Osteocyte (in vitro differentiated cells): ENCODE data around the gene ELF4. TPM values are rescaled to one million over a fixed set of nuclear protein-coding genes. Genes with fewer than 3 reads are reported as not detected.

Source experiments
- DNase-seq: peaks from one replicate; pipeline ENCODE4 v3.0.0; 2021; ENCODE audit warnings: mixed read lengths; ENCODE audit not compliant: unreplicated experiment; ENCODE audit errors: extremely low spot score
- H3K27ac Mint-ChIP-seq: one replicate; pipeline ENCODE4 v1.8.0; 2021; ENCODE audit warnings: mild to moderate bottlenecking, mixed read lengths; ENCODE audit not compliant: unreplicated experiment
- H3K27me3 Mint-ChIP-seq: one replicate; pipeline ENCODE4 v1.8.0; 2021; ENCODE audit warnings: mixed read lengths; ENCODE audit not compliant: unreplicated experiment
- H3K36me3 Mint-ChIP-seq: one replicate; pipeline ENCODE4 v1.8.0; 2021; ENCODE audit warnings: mixed read lengths; ENCODE audit not compliant: unreplicated experiment
- H3K4me1 Mint-ChIP-seq: one replicate; pipeline ENCODE4 v1.8.0; 2021; ENCODE audit warnings: mixed read lengths; ENCODE audit not compliant: unreplicated experiment
- H3K4me3 Mint-ChIP-seq: one replicate; pipeline ENCODE4 v1.8.0; 2021; ENCODE audit warnings: mild to moderate bottlenecking, moderate library complexity, mixed read lengths; ENCODE audit not compliant: unreplicated experiment
- H3K9me3 Mint-ChIP-seq: one replicate; pipeline ENCODE4 v1.8.0; 2021; ENCODE audit warnings: mixed read lengths; ENCODE audit not compliant: unreplicated experiment
- total RNA-seq: library from RNA; stranded (reverse); gene quantifications from 2 replicates; pipeline ENCODE4 v1.2.1, GENCODE V29; 2021
- TF ChIP-seq, protein P1 (sequence below): fragments of 200-600 bp; sonication (generic); IDR thresholded peaks from 2 replicates; pipeline ENCODE4 v1.5.0; 2021; ENCODE audit warnings: antibody characterized with exemption, mild to moderate bottlenecking, moderate library complexity

The ELF4 gene
- total RNA-seq, 1 donor from 2014 or later = 25.2 TPM

GRCh38 chrX:130083656-130084382 is 26.5 kb downstream of the ELF4 start:
- H3K36me3 Mint-ChIP-seq = no peaks in the 10 kb centered on the region
- peak overlapping the region; percentile 50 for H3K27ac Mint-ChIP-seq
- no peak for DNase-seq
- H3K27me3 Mint-ChIP-seq = no peaks in the 10 kb centered on the region
- peaks cover 38% of the 10 kb centered on the region for H3K4me1 Mint-ChIP-seq
- TF ChIP-seq, protein P1, sequence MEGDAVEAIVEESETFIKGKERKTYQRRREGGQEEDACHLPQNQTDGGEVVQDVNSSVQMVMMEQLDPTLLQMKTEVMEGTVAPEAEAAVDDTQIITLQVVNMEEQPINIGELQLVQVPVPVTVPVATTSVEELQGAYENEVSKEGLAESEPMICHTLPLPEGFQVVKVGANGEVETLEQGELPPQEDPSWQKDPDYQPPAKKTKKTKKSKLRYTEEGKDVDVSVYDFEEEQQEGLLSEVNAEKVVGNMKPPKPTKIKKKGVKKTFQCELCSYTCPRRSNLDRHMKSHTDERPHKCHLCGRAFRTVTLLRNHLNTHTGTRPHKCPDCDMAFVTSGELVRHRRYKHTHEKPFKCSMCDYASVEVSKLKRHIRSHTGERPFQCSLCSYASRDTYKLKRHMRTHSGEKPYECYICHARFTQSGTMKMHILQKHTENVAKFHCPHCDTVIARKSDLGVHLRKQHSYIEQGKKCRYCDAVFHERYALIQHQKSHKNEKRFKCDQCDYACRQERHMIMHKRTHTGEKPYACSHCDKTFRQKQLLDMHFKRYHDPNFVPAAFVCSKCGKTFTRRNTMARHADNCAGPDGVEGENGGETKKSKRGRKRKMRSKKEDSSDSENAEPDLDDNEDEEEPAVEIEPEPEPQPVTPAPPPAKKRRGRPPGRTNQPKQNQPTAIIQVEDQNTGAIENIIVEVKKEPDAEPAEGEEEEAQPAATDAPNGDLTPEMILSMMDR = no peak
- H3K9me3 Mint-ChIP-seq = no peaks in the 10 kb centered on the region
- H3K4me3 Mint-ChIP-seq = no peak overlapping the region

GRCh38 chrX:130083107-130083490 is 27.2 kb downstream of the ELF4 start:
- no peak for DNase-seq
- Mint-ChIP-seq H3K27me3 (no peaks in the 10 kb centered on the region), H3K27ac (peak overlapping the region; percentile 50), H3K4me1 (peaks cover 38% of the 10 kb centered on the region), H3K9me3 (no peaks in the 10 kb centered on the region), H3K36me3 (no peaks in the 10 kb centered on the region), H3K4me3 (no peak overlapping the region)
- TF ChIP-seq, protein P1 = no peak

- H3K27me3 Mint-ChIP-seq = no peaks in the 10 kb centered on the region
- TF ChIP-seq, protein P1 = no peak
- H3K27ac Mint-ChIP-seq = peak overlapping the region; percentile 65
- H3K36me3 Mint-ChIP-seq = no peaks in the 10 kb centered on the region
- DNase-seq = no peak
- H3K4me3 Mint-ChIP-seq = no peak overlapping the region
- no peaks in the 10 kb centered on the region for H3K9me3 Mint-ChIP-seq
- H3K4me1 Mint-ChIP-seq = peaks cover 37% of the 10 kb centered on the region
Observed at GRCh38 chrX:130082244-130083106, 27.8 kb downstream of the ELF4 start.

DNA sequence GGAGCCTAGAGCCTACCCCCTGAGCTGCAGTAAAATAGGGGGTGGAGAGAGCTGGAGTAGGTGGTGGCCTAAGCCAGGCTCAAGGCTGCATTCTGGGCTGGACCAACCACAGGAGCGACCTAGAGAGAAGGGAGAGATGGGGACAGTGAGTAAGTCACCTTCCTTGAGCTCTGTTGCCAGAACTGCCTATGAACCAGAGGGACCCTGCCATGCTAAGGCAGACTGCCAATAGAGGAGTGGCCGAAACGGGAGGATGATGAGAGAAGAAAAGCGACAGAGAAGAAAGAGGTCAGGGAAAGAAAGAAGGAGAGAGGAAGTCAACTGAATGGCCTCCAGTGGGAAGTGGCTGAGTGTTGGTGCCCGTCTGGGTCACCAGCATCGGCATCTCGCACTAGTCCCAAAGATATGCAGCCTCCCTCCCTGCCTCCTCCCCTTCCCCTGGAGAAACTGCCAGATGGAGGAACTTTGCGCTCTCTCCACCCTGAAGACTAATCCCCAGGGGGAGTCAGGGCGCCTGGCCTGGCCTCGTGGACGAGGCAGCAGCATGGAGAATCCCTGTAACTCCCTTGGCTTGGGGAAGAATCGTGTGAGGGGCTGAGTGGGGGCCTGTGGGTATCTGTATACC is 28.8 kb downstream of the ELF4 start:
- H3K27me3 Mint-ChIP-seq = no peaks in the 10 kb centered on the region
- H3K4me3 Mint-ChIP-seq = no peak overlapping the region
- no peak for DNase-seq
- peak overlapping the region; percentile 65 for H3K27ac Mint-ChIP-seq
- no peaks in the 10 kb centered on the region for H3K9me3 Mint-ChIP-seq
- TF ChIP-seq, protein P1 = no peak
- peaks cover 37% of the 10 kb centered on the region for H3K4me1 Mint-ChIP-seq
- H3K36me3 Mint-ChIP-seq = no peaks in the 10 kb centered on the region
